T-helper 2 cell treated with Interferon-gamma antibody and Interleukin-4, amounts not matched to agents 100 ng/mL and 5 ng/mL, for 36 hours (primary cell): ENCODE measurements around the gene SND1. TPM values are rescaled to one million over a fixed set of nuclear protein-coding genes. Genes with fewer than 3 reads are reported as not detected.

Experiments used
- intact Hi-C: fragments of 100-400 bp; cut with micrococcal nuclease; formaldehyde crosslinking; loops from one replicate; pipeline ENCODE4 v1.15.1; 2023
- total RNA-seq: library from RNA; stranded (reverse); gene quantifications from 2 replicates; pipeline ENCODE4 v1.2.3, GENCODE V29; 2022

SND1 gene
- total RNA-seq, 1 donor from 2014 or later = 275 TPM

- intact Hi-C loops = loop anchor here (10.0 kb wide), 1 partner anchor 274 kb away; the partner anchor contains the start of genes ARF5 and GCC1
Observed at GRCh38 chr7:127858091-127858914, 206.3 kb downstream of the SND1 start.

GRCh38 chr7:127858915-127859189 is 206.9 kb downstream of the SND1 start:
- intact Hi-C loops = loop anchor here (10.0 kb wide), 1 partner anchor 274 kb away; the partner anchor contains the start of genes ARF5 and GCC1

GRCh38 chr7:127859330-127859729 is 207.3 kb downstream of the SND1 start:
- intact Hi-C loops = loop anchor here (10.0 kb wide), 1 partner anchor 275 kb away; the partner anchor contains the start of genes ARF5 and GCC1

GRCh38 chr7:127862525-127862924 is 210.5 kb downstream of the SND1 start:
- intact Hi-C loops = no loop called here

GRCh38 chr7:127863082-127863481 is 211.1 kb downstream of the SND1 start:
- intact Hi-C loops = no loop called here

- intact Hi-C loops = no loop called here
Observed at GRCh38 chr7:127865466-127865865, 213.5 kb downstream of the SND1 start.

GRCh38 chr7:127870231-127870907 is 218.4 kb downstream of the SND1 start:
- intact Hi-C loops = no loop called here

- intact Hi-C loops = no loop called here
Observed at GRCh38 chr7:127871226-127871625, 219.2 kb downstream of the SND1 start.

- intact Hi-C loops = no loop called here
Observed at GRCh38 chr7:127872122-127872521, 220.1 kb downstream of the SND1 start.

- intact Hi-C loops = no loop called here
Observed at GRCh38 chr7:127873151-127873550, 221.2 kb downstream of the SND1 start.

- intact Hi-C loops = no loop called here
Observed at GRCh38 chr7:127873715-127874636, 222.0 kb downstream of the SND1 start.

GRCh38 chr7:127874951-127875608 is 223.1 kb downstream of the SND1 start:
- intact Hi-C loops = no loop called here

GRCh38 chr7:127876393-127876792 is 224.4 kb downstream of the SND1 start:
- intact Hi-C loops = no loop called here

- intact Hi-C loops = no loop called here
Observed at GRCh38 chr7:127877951-127878350, 226.0 kb downstream of the SND1 start.

GRCh38 chr7:127878791-127879190 is 226.8 kb downstream of the SND1 start:
- intact Hi-C loops = no loop called here

- intact Hi-C loops = no loop called here
Observed at GRCh38 chr7:127879436-127879835, 227.4 kb downstream of the SND1 start.

- intact Hi-C loops = no loop called here
Observed at GRCh38 chr7:127879942-127880341, 227.9 kb downstream of the SND1 start.

- intact Hi-C loops = no loop called here
Observed at GRCh38 chr7:127880454-127880853, 228.5 kb downstream of the SND1 start.

- intact Hi-C loops = no loop called here
Observed at GRCh38 chr7:127881564-127881963, 229.6 kb downstream of the SND1 start.

GRCh38 chr7:127882313-127882920 is 230.4 kb downstream of the SND1 start:
- intact Hi-C loops = no loop called here
